ENCODE data around the gene DRD5. TPM values are rescaled to one million over a fixed set of nuclear protein-coding genes. Genes with fewer than 3 reads are reported as not detected.
"Not testable (repeated sequence)": the region's sequence is repeated elsewhere in the genome, so short reads cannot be mapped to it uniquely, and the experiment has no call there.

The DRD5 gene
- total RNA-seq, 1 experiment from 2014 or later: not detected

DNA sequence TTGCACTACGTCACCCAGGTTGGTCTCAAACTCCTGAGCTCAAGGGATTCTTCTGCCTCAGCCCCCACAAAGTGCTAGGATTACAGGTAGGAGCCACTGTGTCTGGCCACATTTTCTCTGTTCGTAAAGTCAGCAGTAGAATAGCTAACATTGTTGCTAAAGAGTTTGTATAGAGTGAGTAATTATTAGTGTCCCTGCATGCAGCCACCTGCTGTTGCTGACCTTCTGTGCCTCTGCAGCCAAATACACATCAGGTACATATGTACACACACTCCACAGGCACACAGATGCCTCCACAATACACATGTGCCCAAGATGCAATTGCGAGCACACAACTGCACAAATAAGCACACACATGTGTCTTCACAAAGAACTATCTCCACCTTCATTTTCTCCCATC lies 10.9 kb downstream of the DRD5 start:
- Histone ChIP-seq H3K9me3 (ENCODE audit: low read depth, low read length, poor library complexity, severe bottlenecking) (no peaks in the 10 kb centered on the region), H3K27me3 (replicated peaks; ENCODE audit: insufficient read depth, low read depth, low read length, poor library complexity) (no peaks in the 10 kb centered on the region), H3K27ac (ENCODE audit: low read depth, low read length, poor library complexity, severe bottlenecking) (no peak overlapping the region), H3K4me3 (ENCODE audit: low read depth, low read length, poor library complexity, severe bottlenecking) (no peak overlapping the region), H3K4me1 (ENCODE audit: insufficient read depth, low read length, poor library complexity, severe bottlenecking) (no peaks in the 10 kb centered on the region), H3K36me3 (ENCODE audit: insufficient read depth, low read length, poor library complexity, severe bottlenecking) (no peaks in the 10 kb centered on the region)
- intact Hi-C loops (cut with micrococcal nuclease; ENCODE audit: unreplicated experiment): no loop called here
- ChIA-PET CTCF (no interaction called here), POLR2A (ENCODE audit: low non-redundant PET) (no interaction called here)
- no TSS peak for BruUV-seq (replicated peaks)
- no peak for TF ChIP-seq EZH2 (IDR thresholded peaks at IDR 0.05; ENCODE audit: borderline replicate concordance, low read depth, low read length, poor library complexity, severe bottlenecking)
- TF ChIP-seq, protein P1, sequence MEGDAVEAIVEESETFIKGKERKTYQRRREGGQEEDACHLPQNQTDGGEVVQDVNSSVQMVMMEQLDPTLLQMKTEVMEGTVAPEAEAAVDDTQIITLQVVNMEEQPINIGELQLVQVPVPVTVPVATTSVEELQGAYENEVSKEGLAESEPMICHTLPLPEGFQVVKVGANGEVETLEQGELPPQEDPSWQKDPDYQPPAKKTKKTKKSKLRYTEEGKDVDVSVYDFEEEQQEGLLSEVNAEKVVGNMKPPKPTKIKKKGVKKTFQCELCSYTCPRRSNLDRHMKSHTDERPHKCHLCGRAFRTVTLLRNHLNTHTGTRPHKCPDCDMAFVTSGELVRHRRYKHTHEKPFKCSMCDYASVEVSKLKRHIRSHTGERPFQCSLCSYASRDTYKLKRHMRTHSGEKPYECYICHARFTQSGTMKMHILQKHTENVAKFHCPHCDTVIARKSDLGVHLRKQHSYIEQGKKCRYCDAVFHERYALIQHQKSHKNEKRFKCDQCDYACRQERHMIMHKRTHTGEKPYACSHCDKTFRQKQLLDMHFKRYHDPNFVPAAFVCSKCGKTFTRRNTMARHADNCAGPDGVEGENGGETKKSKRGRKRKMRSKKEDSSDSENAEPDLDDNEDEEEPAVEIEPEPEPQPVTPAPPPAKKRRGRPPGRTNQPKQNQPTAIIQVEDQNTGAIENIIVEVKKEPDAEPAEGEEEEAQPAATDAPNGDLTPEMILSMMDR (conservative IDR thresholded peaks at IDR 0.05; ENCODE audit: low read depth, low read length): no peak
- DNase-seq (ENCODE audit: low spot score): no peak

DNA sequence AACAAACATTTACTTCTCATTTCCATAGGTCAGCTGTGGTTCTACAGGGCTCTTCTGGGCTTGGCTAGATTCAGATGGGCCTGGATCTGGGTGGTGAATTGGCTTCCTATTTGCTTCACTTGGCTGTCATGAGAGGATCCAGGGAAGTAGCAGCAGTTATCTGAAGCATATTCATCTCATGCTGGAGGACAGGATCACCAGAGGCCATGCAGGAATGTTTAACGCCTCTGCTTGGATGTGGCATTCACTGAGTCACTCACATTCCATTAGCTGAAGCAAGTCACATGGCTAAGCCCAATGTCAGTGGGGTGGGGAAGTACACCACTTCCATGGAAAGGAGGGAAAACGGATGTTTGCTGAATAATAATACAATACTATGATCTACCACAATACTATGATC lies 15.2 kb downstream of the DRD5 start:
- H3K9me3 ChIP-seq (ENCODE audit: low read depth, low read length, poor library complexity, severe bottlenecking); POLR2A ChIA-PET (ENCODE audit: low non-redundant PET); H3K36me3 ChIP-seq (ENCODE audit: insufficient read depth, low read length, poor library complexity, severe bottlenecking); intact Hi-C loops (cut with micrococcal nuclease; ENCODE audit: unreplicated experiment); BruUV-seq (replicated peaks); DNase-seq (ENCODE audit: low spot score); H3K4me3 ChIP-seq (ENCODE audit: low read depth, low read length, poor library complexity, severe bottlenecking); H3K4me1 ChIP-seq (ENCODE audit: insufficient read depth, low read length, poor library complexity, severe bottlenecking); H3K27ac ChIP-seq (ENCODE audit: low read depth, low read length, poor library complexity, severe bottlenecking); CTCF ChIA-PET; H3K27me3 ChIP-seq (replicated peaks; ENCODE audit: insufficient read depth, low read depth, low read length, poor library complexity): not testable (repeated sequence)

DNA sequence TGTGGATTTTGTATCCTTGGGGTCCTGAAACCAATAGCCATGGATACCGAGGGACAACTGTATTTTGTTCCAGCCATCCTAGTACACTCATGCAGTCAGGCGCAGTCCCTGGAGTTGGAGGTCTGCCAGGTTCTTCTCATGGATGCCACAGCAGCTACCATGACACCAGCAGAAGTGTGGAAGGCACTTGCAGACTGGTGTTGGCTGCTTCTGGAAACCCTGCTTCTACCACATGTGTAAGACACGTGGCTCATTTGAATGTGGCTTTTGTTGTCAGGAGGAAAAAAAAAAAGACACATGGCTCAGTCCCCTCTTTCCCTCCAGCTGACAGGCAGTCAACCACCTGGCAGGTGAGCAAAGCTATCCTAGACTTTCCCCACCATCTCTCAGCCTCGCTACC lies 19.4 kb downstream of the DRD5 start:
- H3K27me3 ChIP-seq (replicated peaks; ENCODE audit: insufficient read depth, low read depth, low read length, poor library complexity): peaks cover 3% of the 10 kb centered on the region
- POLR2A ChIA-PET (ENCODE audit: low non-redundant PET): no interaction called here
- no peaks in the 10 kb centered on the region for H3K4me1 ChIP-seq (ENCODE audit: insufficient read depth, low read length, poor library complexity, severe bottlenecking)
- no peak overlapping the region for H3K4me3 ChIP-seq (ENCODE audit: low read depth, low read length, poor library complexity, severe bottlenecking)
- CTCF ChIA-PET: no interaction called here
- no peaks in the 10 kb centered on the region for H3K9me3 ChIP-seq (ENCODE audit: low read depth, low read length, poor library complexity, severe bottlenecking)
- H3K36me3 ChIP-seq (ENCODE audit: insufficient read depth, low read length, poor library complexity, severe bottlenecking): no peaks in the 10 kb centered on the region
- BruUV-seq (replicated peaks): no TSS peak
- no peak for DNase-seq (ENCODE audit: low spot score)
- intact Hi-C loops (cut with micrococcal nuclease; ENCODE audit: unreplicated experiment): no loop called here
- TF ChIP-seq, protein P1 (conservative IDR thresholded peaks at IDR 0.05; ENCODE audit: low read depth, low read length): no peak
- TF ChIP-seq EZH2 (IDR thresholded peaks at IDR 0.05; ENCODE audit: borderline replicate concordance, low read depth, low read length, poor library complexity, severe bottlenecking): no peak
- H3K27ac ChIP-seq (ENCODE audit: low read depth, low read length, poor library complexity, severe bottlenecking): no peak overlapping the region

DNA sequence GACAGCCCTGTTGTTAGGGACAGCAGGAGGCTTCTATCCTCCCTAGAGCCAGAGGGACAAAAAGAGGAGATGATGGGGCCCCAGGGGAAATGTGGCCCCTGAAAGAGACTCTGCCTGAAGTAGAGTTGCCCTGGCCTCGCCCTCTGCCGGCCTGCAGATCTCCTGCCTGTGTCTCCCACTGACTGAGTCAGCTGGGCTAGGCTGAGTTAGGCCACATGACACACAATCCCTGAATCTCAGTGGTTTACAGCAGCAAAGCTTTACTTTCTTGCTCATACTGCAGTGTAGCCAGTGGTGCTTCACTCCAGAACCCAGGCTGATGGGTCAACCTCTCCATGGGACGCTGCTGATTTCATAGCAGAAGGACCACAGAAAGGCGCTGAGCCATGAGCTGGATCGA lies 23.5 kb downstream of the DRD5 start:
- DNase-seq (ENCODE audit: low spot score): no peak
- H3K4me1 ChIP-seq (ENCODE audit: insufficient read depth, low read length, poor library complexity, severe bottlenecking): no peaks in the 10 kb centered on the region
- H3K36me3 ChIP-seq (ENCODE audit: insufficient read depth, low read length, poor library complexity, severe bottlenecking): no peaks in the 10 kb centered on the region
- no peaks in the 10 kb centered on the region for H3K9me3 ChIP-seq (ENCODE audit: low read depth, low read length, poor library complexity, severe bottlenecking)
- POLR2A ChIA-PET (ENCODE audit: low non-redundant PET): no interaction called here
- peaks cover 3% of the 10 kb centered on the region for H3K27me3 ChIP-seq (replicated peaks; ENCODE audit: insufficient read depth, low read depth, low read length, poor library complexity)
- TF ChIP-seq, protein P1 (conservative IDR thresholded peaks at IDR 0.05; ENCODE audit: low read depth, low read length): no peak
- TF ChIP-seq EZH2 (IDR thresholded peaks at IDR 0.05; ENCODE audit: borderline replicate concordance, low read depth, low read length, poor library complexity, severe bottlenecking): no peak
- no TSS peak for BruUV-seq (replicated peaks)
- intact Hi-C loops (cut with micrococcal nuclease; ENCODE audit: unreplicated experiment): no loop called here
- CTCF ChIA-PET: no interaction called here
- no peak overlapping the region for H3K27ac ChIP-seq (ENCODE audit: low read depth, low read length, poor library complexity, severe bottlenecking)
- H3K4me3 ChIP-seq (ENCODE audit: low read depth, low read length, poor library complexity, severe bottlenecking): no peak overlapping the region
